ENCODE measurements around the gene FLG2. TPM values are rescaled to one million over a fixed set of nuclear protein-coding genes. Genes with fewer than 3 reads are reported as not detected.

FLG2 gene
- total and polyA plus RNA-seq, 2 of the 8 experiments (the other 6 are each of a cell fraction or from before 2014, with no cell fraction given), result not detected

DNA sequence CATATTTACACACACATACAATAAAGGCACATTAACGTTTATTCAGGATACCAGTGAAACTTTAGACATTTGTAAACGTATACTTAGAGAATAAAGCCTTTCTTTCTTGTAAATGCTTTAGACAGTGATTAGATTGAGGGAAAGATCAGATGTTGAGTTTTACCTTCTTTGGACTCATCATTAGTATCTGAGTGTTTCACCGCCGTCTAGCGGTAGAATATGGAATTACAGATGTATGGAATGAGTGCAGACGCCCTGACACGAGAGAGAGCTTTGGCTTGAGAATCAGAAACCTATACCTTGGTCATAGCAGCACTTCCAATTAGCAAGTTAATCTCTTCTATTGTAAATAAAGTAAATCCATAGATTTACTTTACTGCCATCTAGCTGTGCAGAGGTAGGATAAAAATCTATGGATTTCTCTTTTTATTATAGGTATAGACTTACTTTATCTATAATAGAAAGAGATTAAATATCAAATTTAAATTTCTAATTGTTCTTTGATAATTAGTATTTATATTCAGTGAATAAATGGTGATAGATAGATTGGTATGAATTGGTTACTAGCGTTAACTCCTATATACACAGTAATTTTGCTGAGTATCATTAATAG lies 12.6 kb downstream of the FLG2 start:
- H3K56ac ChIP-seq (replicated peaks; ENCODE audit: insufficient read length, low read depth, low read length), result no peak overlapping the region
- CTCF ChIA-PET (ENCODE audit: partially characterized antibody), result interaction anchor here (0.9 to 1.2 kb wide), 4 partner anchors 8 to 337 kb away, joined by 3 to 4 read pairs (median 3); partner anchors contain the start of gene LCE3E
- no peaks in the 10 kb centered on the region for H3K4me1 ChIP-seq (replicated peaks in 1 of 4; ENCODE audit: control insufficient read depth in 3 of 4, insufficient read depth in 4 of 4, low read length in 3 of 4)
- H4K91ac ChIP-seq (replicated peaks; ENCODE audit: insufficient read length, low read length), result no peak overlapping the region
- TF ChIP-seq TCF12 (IDR thresholded peaks at IDR 0.05; ENCODE audit: low read depth, low read length), result no peak
- no peak for TF ChIP-seq EP300 (IDR thresholded peaks at IDR 0.05; ENCODE audit: borderline replicate concordance in 1 of 2, low read depth in 2 of 2, low read length in 2 of 2)
- TF ChIP-seq RAD21 (IDR thresholded peaks at IDR 0.05 in 1 of 2, conservative IDR thresholded peaks at IDR 0.05 in 1 of 2; ENCODE audit: low read depth in 2 of 2, low read length in 2 of 2), result peak; percentile 35 to 44; a peak in 3 of 4 replicates
- TF ChIP-seq, protein P1, sequence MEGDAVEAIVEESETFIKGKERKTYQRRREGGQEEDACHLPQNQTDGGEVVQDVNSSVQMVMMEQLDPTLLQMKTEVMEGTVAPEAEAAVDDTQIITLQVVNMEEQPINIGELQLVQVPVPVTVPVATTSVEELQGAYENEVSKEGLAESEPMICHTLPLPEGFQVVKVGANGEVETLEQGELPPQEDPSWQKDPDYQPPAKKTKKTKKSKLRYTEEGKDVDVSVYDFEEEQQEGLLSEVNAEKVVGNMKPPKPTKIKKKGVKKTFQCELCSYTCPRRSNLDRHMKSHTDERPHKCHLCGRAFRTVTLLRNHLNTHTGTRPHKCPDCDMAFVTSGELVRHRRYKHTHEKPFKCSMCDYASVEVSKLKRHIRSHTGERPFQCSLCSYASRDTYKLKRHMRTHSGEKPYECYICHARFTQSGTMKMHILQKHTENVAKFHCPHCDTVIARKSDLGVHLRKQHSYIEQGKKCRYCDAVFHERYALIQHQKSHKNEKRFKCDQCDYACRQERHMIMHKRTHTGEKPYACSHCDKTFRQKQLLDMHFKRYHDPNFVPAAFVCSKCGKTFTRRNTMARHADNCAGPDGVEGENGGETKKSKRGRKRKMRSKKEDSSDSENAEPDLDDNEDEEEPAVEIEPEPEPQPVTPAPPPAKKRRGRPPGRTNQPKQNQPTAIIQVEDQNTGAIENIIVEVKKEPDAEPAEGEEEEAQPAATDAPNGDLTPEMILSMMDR (IDR thresholded peaks at IDR 0.05; ENCODE audit: control extremely low read depth in 1 of 3, insufficient read depth in 1 of 3, low read depth in 1 of 3, low read length in 3 of 3), result peak in 2 of 3 experiments; percentile 36 to 59; a peak in 2 of 4 replicates
- no peak for TF ChIP-seq FOSL1 (IDR thresholded peaks at IDR 0.05; ENCODE audit: insufficient read depth, low read depth, low read length)
- TF ChIP-seq ASH2L (IDR thresholded peaks at IDR 0.05; ENCODE audit: low read length), result no peak
- POLR2A ChIA-PET (ENCODE audit: partially characterized antibody), result no interaction called here
- no peak overlapping the region for H2BK12ac ChIP-seq (ENCODE audit: low read depth, low read length)
- no peaks in the 10 kb centered on the region for H3K36me3 ChIP-seq (ENCODE audit: control insufficient read depth in 2 of 4, insufficient read depth in 4 of 4, low read length in 3 of 4)
- no peaks in the 10 kb centered on the region for H3K79me2 ChIP-seq (ENCODE audit: control insufficient read depth in 1 of 2, insufficient read depth in 2 of 2, low read length in 2 of 2)
- no peak overlapping the region for H4K5ac ChIP-seq (ENCODE audit: insufficient read length, low read depth, low read length)
- H3K9ac ChIP-seq (replicated peaks in 1 of 4; ENCODE audit: extremely low read depth in 1 of 4, low read depth in 3 of 4, low read length in 3 of 4), result no peak overlapping the region
- H2AK5ac ChIP-seq (ENCODE audit: low read depth, low read length), result no peak overlapping the region
- no peak overlapping the region for H2BK120ac ChIP-seq (replicated peaks; ENCODE audit: low read depth, low read length)
- H3K79me1 ChIP-seq (ENCODE audit: low read depth, low read length), result no peaks in the 10 kb centered on the region
- H3K27ac ChIP-seq (ENCODE audit: low read depth, low read length), result no peak overlapping the region
- no peak overlapping the region for H3K4me2 ChIP-seq (ENCODE audit: insufficient read depth in 1 of 2, low read depth in 2 of 2, low read length in 2 of 2)
- no peak overlapping the region for H3K18ac ChIP-seq (ENCODE audit: extremely low read depth, low read length)
- H3K9me3 ChIP-seq (ENCODE audit: insufficient read depth in 2 of 2, low read depth in 1 of 2, low read length in 1 of 2), result peaks cover 58 to 62% of the 10 kb centered on the region in 2 experiments
- no peak overlapping the region for H2AFZ ChIP-seq (ENCODE audit: low read length)
- H3K4me3 ChIP-seq (ENCODE audit: extremely low read depth in 1 of 4, insufficient read depth in 2 of 4, low read depth in 3 of 4, low read length in 4 of 4), result no peak overlapping the region
- no peaks in the 10 kb centered on the region for H3K27me3 ChIP-seq (replicated peaks in 1 of 4; ENCODE audit: control insufficient read depth in 3 of 4, extremely low read depth in 1 of 4, insufficient read depth in 3 of 4, low read length in 3 of 4)
- no peak overlapping the region for H3K14ac ChIP-seq (ENCODE audit: insufficient read length)
- H3K23me2 ChIP-seq (ENCODE audit: low read depth, low read length), result no peaks in the 10 kb centered on the region
- FAIRE-seq, result no peak
- WGBS, 2 experiments (ENCODE audit: extremely low coverage in 1 of 2, insufficient coverage in 1 of 2, insufficient read length in 1 of 2, insufficient replicate concordance in 2 of 2, low coverage in 1 of 2, low lambda C conversion rate in 2 of 2, missing lambda C conversion rate in 1 of 2), result 29% methylated on average over 8 of the region's 8 CpGs; no CpG with 5 or more reads in 1 of the 2 experiments
- no peak overlapping the region for H2BK15ac ChIP-seq (ENCODE audit: low read length)
- H2BK5ac ChIP-seq (ENCODE audit: low read depth, low read length), result no peak overlapping the region
- H4K8ac ChIP-seq (ENCODE audit: extremely low read depth, insufficient read depth, low read length), result no peak overlapping the region
- H2BK20ac ChIP-seq (ENCODE audit: low read length), result no peak overlapping the region
- H3K4ac ChIP-seq (replicated peaks; ENCODE audit: insufficient read length, low read depth, low read length), result no peak overlapping the region
- no peaks in the 10 kb centered on the region for H4K20me1 ChIP-seq (replicated peaks in 1 of 2; ENCODE audit: control insufficient read depth in 1 of 2, insufficient read depth in 2 of 2, low read length in 2 of 2)
- no peak overlapping the region for H3K23ac ChIP-seq (ENCODE audit: insufficient read length)
- peak in 1 of 2 experiments; percentile 48 for DNase-seq (ENCODE audit: low read depth in 1 of 2, low spot score in 2 of 2)
